ENCODE results near the gene MTUS2.

GRCh38 chr13:28822151-28822550, 2.0 kb downstream of the MTUS2 start:
- TF ChIP-seq POLR2A (IDR thresholded peaks at IDR 0.05; ENCODE audit: low read length) (no peak), GATA1 (IDR thresholded peaks at IDR 0.05; ENCODE audit: low read depth, low read length) (no peak)

Measured in erythroblast (primary cell).